ENCODE results near the gene VPS72.

VPS72 gene, protein sequence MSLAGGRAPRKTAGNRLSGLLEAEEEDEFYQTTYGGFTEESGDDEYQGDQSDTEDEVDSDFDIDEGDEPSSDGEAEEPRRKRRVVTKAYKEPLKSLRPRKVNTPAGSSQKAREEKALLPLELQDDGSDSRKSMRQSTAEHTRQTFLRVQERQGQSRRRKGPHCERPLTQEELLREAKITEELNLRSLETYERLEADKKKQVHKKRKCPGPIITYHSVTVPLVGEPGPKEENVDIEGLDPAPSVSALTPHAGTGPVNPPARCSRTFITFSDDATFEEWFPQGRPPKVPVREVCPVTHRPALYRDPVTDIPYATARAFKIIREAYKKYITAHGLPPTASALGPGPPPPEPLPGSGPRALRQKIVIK

DNA sequence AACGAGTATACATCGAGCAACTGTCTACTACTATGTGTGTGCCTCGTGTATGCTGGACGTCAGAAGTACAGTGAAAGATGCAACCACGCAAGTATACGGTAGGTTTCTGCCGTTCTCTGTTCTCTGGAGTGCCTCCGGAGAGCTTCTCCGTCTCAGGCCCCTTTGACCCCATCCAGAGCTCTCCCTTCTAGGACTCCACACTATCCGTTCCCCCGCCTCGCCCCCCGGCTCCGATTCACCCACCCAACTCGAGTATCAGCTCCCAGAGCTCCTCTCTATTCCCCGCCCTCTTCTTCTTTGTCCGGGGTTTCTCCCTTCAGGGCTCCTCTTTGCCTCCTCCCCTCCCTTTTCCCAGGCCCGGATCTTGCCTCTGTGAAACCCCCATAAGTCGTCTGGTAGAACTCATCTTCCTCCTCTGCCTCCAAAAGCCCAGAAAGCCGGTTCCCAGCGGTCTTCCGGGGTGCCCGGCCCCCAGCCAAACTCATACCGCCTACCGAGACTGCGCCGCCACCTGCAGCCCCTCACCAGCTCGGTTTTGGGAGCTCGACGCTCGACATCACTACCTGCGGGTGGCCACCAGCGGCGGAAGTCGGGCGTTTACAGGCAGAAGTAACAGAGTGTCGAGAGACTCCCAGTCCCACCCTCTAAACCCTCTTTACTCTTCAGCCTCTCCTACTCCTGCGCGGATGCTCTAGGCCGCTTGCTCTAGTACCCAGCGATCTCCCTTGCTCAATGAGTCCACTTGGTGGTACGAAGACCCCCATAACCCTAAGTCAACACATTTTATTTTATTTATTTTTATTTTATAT lies at the start of gene VPS72:
Gene VPS72 (minus strand): TSS at position 561 of the 809 bp plus-strand sequence. CDS start 76 bp downstream, at position 485.
- Histone ChIP-seq H3F3A (ENCODE audit: low read depth) (no peaks in the 10 kb centered on the region; the same call in 1 of the 2 replicates), H3K9ac (ENCODE audit: low read depth, low read length, poor library complexity, severe bottlenecking) (peak within 1 kb of the TSS; percentile 90), H3K4me1 (ENCODE audit: insufficient read depth, low read length, poor library complexity, severe bottlenecking) (peaks cover 25% of the 10 kb centered on the region), H3K9me3 (ENCODE audit: insufficient read depth, low read depth, low read length) (no peaks in the 10 kb centered on the region), H2AFZ (ENCODE audit: low read length) (peak within 1 kb of the TSS; percentile 75), H3K9me2 (replicated peaks; ENCODE audit: low read depth, low read length) (no peaks in the 10 kb centered on the region), H3K4me3 (ENCODE audit: low read length, poor library complexity, severe bottlenecking) (peak within 1 kb of the TSS; percentile 96), H3K79me2 (ENCODE audit: insufficient read depth, low read length) (peaks cover 37% of the 10 kb centered on the region), H3K4me2 (ENCODE audit: low read depth, low read length, poor library complexity, severe bottlenecking) (peak within 1 kb of the TSS; percentile 88), H3K36me3 (ENCODE audit: insufficient read depth, low read length) (peaks cover 8% of the 10 kb centered on the region; the same call in 1 of the 2 replicates), H3K27me3 (ENCODE audit: insufficient read depth, low read length, poor library complexity, severe bottlenecking) (no peaks in the 10 kb centered on the region), H4K20me1 (ENCODE audit: insufficient read depth, low read length, poor library complexity, severe bottlenecking) (peaks cover 17% of the 10 kb centered on the region)
- no peak for TF ChIP-seq EZH2phosphoT487 (IDR thresholded peaks at IDR 0.05; ENCODE audit: borderline replicate concordance)
- no peak for TF ChIP-seq CTCF (conservative IDR thresholded peaks at IDR 0.05; ENCODE audit: low read length)

DNA sequence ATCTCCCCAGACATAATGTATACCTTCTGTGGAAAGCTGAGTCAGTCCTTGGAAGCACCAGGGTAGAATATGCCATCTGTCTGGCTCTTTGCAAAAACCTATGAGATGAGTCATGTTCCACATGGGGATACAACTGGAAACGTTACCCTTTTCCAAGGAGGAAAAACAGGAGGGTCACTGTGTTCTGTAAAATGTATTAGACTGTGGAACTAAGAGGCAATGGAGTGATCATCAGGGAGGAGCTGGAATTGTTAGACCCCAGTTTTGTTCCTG lies 48.4 kb upstream of the VPS72 start:
- Histone ChIP-seq H3K27me3 (ENCODE audit: insufficient read depth, low read length, poor library complexity, severe bottlenecking) (no peaks in the 10 kb centered on the region), H2AFZ (ENCODE audit: low read length) (no peak overlapping the region), H3K4me2 (ENCODE audit: low read depth, low read length, poor library complexity, severe bottlenecking) (no peak overlapping the region), H3K9me3 (ENCODE audit: insufficient read depth, low read depth, low read length) (no peaks in the 10 kb centered on the region), H3K79me2 (ENCODE audit: insufficient read depth, low read length) (no peaks in the 10 kb centered on the region), H3K36me3 (ENCODE audit: insufficient read depth, low read length) (peaks cover 97% of the 10 kb centered on the region), H3K9ac (ENCODE audit: low read depth, low read length, poor library complexity, severe bottlenecking) (no peak overlapping the region), H3F3A (ENCODE audit: low read depth) (no peaks in the 10 kb centered on the region), H4K20me1 (ENCODE audit: insufficient read depth, low read length, poor library complexity, severe bottlenecking) (no peaks in the 10 kb centered on the region), H3K4me1 (ENCODE audit: insufficient read depth, low read length, poor library complexity, severe bottlenecking) (no peaks in the 10 kb centered on the region), H3K9me2 (replicated peaks; ENCODE audit: low read depth, low read length) (no peaks in the 10 kb centered on the region), H3K4me3 (ENCODE audit: low read length, poor library complexity, severe bottlenecking) (no peak overlapping the region)
- TF ChIP-seq EZH2phosphoT487 (IDR thresholded peaks at IDR 0.05; ENCODE audit: borderline replicate concordance) (no peak), CTCF (conservative IDR thresholded peaks at IDR 0.05; ENCODE audit: low read length) (no peak)

- Histone ChIP-seq H3F3A (ENCODE audit: low read depth) (no peaks in the 10 kb centered on the region), H3K4me3 (ENCODE audit: low read length, poor library complexity, severe bottlenecking) (no peak overlapping the region), H3K4me2 (ENCODE audit: low read depth, low read length, poor library complexity, severe bottlenecking) (no peak overlapping the region), H3K9me2 (replicated peaks; ENCODE audit: low read depth, low read length) (no peaks in the 10 kb centered on the region), H4K20me1 (ENCODE audit: insufficient read depth, low read length, poor library complexity, severe bottlenecking) (no peaks in the 10 kb centered on the region), H3K9ac (ENCODE audit: low read depth, low read length, poor library complexity, severe bottlenecking) (no peak overlapping the region), H3K4me1 (ENCODE audit: insufficient read depth, low read length, poor library complexity, severe bottlenecking) (no peaks in the 10 kb centered on the region), H3K9me3 (ENCODE audit: insufficient read depth, low read depth, low read length) (no peaks in the 10 kb centered on the region), H3K27me3 (ENCODE audit: insufficient read depth, low read length, poor library complexity, severe bottlenecking) (no peaks in the 10 kb centered on the region), H3K36me3 (ENCODE audit: insufficient read depth, low read length) (peaks cover 97% of the 10 kb centered on the region), H3K79me2 (ENCODE audit: insufficient read depth, low read length) (no peaks in the 10 kb centered on the region), H2AFZ (ENCODE audit: low read length) (no peak overlapping the region)
- no peak for TF ChIP-seq CTCF (conservative IDR thresholded peaks at IDR 0.05; ENCODE audit: low read length)
Measured at GRCh38 chr1:151237678-151238466, 47.9 kb upstream of the VPS72 start.

All from Loucy (cell line).